ENCODE results near the gene THOP1. TPM values are rescaled to one million over a fixed set of nuclear protein-coding genes. Genes with fewer than 3 reads are reported as not detected.

THOP1 gene
- total RNA-seq, 4 donors from 2014 or later = 31.6 to 55.0 (median 41.4) TPM

GRCh38 chr19:2848616-2849015, 63.3 kb downstream of the THOP1 start:
- peaks cover 16% of the 10 kb centered on the region for H3K9me3 ChIP-seq
- H3K27me3 ChIP-seq = no peaks in the 10 kb centered on the region
- 72% methylated on average over 4 of the region's 4 CpGs for WGBS
- no peak for DNase-seq (ENCODE audit: low spot score in 2 of 2)
- H3K36me3 ChIP-seq = peaks cover 36% of the 10 kb centered on the region
- H3K4me3 ChIP-seq = no peak overlapping the region
- H3K27ac ChIP-seq = no peak overlapping the region
- TF ChIP-seq POLR2A (IDR thresholded peaks at IDR 0.05) (no peak), POLR2AphosphoS5 (IDR thresholded peaks at IDR 0.05) (no peak), EP300 (IDR thresholded peaks at IDR 0.05) (no peak), CTCF (IDR thresholded peaks at IDR 0.05) (no peak)
- H3K4me1 ChIP-seq = no peaks in the 10 kb centered on the region

- H3K27me3 ChIP-seq = no peaks in the 10 kb centered on the region
- H3K9me3 ChIP-seq = peaks cover 30% of the 10 kb centered on the region
- H3K4me3 ChIP-seq = no peak overlapping the region
- WGBS = 84% methylated on average over 3 of the region's 3 CpGs
- peaks cover 49% of the 10 kb centered on the region for H3K36me3 ChIP-seq
- no peaks in the 10 kb centered on the region for H3K4me1 ChIP-seq
- no peak for DNase-seq (ENCODE audit: low spot score in 2 of 2)
- no peak overlapping the region for H3K27ac ChIP-seq
- TF ChIP-seq EP300 (IDR thresholded peaks at IDR 0.05) (no peak), POLR2A (IDR thresholded peaks at IDR 0.05) (no peak), CTCF (IDR thresholded peaks at IDR 0.05) (no peak), POLR2AphosphoS5 (IDR thresholded peaks at IDR 0.05) (no peak)
Observed at GRCh38 chr19:2850256-2850925, 65.1 kb downstream of the THOP1 start.

GRCh38 chr19:2852598-2852997, 67.3 kb downstream of the THOP1 start:
- WGBS = 96% methylated on average over 10 of the region's 10 CpGs
- H3K27ac ChIP-seq = no peak overlapping the region
- DNase-seq (ENCODE audit: low spot score in 2 of 2) = no peak
- H3K9me3 ChIP-seq = peaks cover 36% of the 10 kb centered on the region
- H3K4me1 ChIP-seq = no peaks in the 10 kb centered on the region
- TF ChIP-seq POLR2A (IDR thresholded peaks at IDR 0.05) = no peak
- no peak for TF ChIP-seq CTCF (IDR thresholded peaks at IDR 0.05)
- no peak for TF ChIP-seq POLR2AphosphoS5 (IDR thresholded peaks at IDR 0.05)
- no peak for TF ChIP-seq EP300 (IDR thresholded peaks at IDR 0.05)
- no peaks in the 10 kb centered on the region for H3K27me3 ChIP-seq
- peaks cover 48% of the 10 kb centered on the region for H3K36me3 ChIP-seq
- H3K4me3 ChIP-seq = no peak overlapping the region

- Histone ChIP-seq H3K9me3 (peaks cover 41% of the 10 kb centered on the region), H3K27ac (no peak overlapping the region), H3K27me3 (no peaks in the 10 kb centered on the region), H3K4me3 (no peak overlapping the region), H3K4me1 (no peaks in the 10 kb centered on the region), H3K36me3 (peaks cover 48% of the 10 kb centered on the region)
- TF ChIP-seq EP300 (IDR thresholded peaks at IDR 0.05) (no peak), POLR2AphosphoS5 (IDR thresholded peaks at IDR 0.05) (no peak), CTCF (IDR thresholded peaks at IDR 0.05) (no peak), POLR2A (IDR thresholded peaks at IDR 0.05) (no peak)
- WGBS = 96% methylated on average over 11 of the region's 11 CpGs
- no peak for DNase-seq (ENCODE audit: low spot score in 2 of 2)
Observed at GRCh38 chr19:2853015-2853606, 67.8 kb downstream of the THOP1 start.

- 94% methylated on average over 3 of the region's 3 CpGs for WGBS
- H3K27me3 ChIP-seq = no peaks in the 10 kb centered on the region
Observed at GRCh38 chr19:2854849-2855248, 69.5 kb downstream of the THOP1 start.

More at GRCh38 chr19:2854849-2855248, 69.5 kb downstream of the THOP1 start:
- no peak for TF ChIP-seq POLR2AphosphoS5 (IDR thresholded peaks at IDR 0.05)
- no peak for TF ChIP-seq EP300 (IDR thresholded peaks at IDR 0.05)
- peaks cover 48% of the 10 kb centered on the region for H3K36me3 ChIP-seq
- no peak for DNase-seq (ENCODE audit: low spot score in 2 of 2)
- no peak overlapping the region for H3K4me3 ChIP-seq
- H3K27ac ChIP-seq = no peak overlapping the region
- peaks cover 52% of the 10 kb centered on the region for H3K9me3 ChIP-seq
- no peaks in the 10 kb centered on the region for H3K4me1 ChIP-seq
